HG03039 (cell line): ENCODE measurements around the gene MBD3.
"Not testable (repeated sequence)": the region's sequence is repeated elsewhere in the genome, so short reads cannot be mapped to it uniquely, and the experiment has no call there.

Experiments
- ATAC-seq: cut with Tn5 transposase; IDR thresholded peaks from one replicate; pipeline ENCODE4 v1.9.1; 2021; ENCODE audit warnings: mild to moderate bottlenecking, moderate library complexity; ENCODE audit not compliant: unreplicated experiment

Gene MBD3

DNA sequence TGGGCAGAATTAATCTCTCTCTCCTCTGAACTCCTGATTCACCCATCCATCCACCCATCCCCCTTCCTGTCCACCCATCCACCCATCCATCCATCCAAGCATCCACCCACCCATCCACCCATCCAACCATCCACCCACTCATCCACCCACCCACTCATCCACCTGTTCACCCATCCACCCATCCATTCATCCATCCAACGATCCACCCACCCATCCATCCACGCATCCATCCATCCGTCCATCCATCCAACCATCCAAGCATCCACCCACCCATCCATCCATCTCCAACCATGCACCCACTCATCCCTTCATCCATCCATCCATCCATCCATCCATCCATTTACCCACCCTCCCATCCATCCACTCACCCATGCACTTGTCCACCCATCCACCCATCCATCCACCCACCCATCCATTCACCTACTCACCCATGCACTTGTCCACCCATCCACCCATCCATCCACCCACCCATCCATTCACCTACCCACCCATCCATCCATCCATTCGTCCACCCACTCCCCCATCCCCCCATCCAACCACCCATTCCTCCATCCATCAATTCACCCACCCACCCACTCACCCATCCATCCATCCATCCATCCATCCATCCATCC, 43.2 kb downstream of the MBD3 start:
- no peak for ATAC-seq

- no peak for ATAC-seq
Observed at GRCh38 chr19:1540365-1540925, 52.2 kb downstream of the MBD3 start.

- ATAC-seq, result not testable (repeated sequence)
Observed at GRCh38 chr19:1539749-1540148, 52.9 kb downstream of the MBD3 start.

DNA sequence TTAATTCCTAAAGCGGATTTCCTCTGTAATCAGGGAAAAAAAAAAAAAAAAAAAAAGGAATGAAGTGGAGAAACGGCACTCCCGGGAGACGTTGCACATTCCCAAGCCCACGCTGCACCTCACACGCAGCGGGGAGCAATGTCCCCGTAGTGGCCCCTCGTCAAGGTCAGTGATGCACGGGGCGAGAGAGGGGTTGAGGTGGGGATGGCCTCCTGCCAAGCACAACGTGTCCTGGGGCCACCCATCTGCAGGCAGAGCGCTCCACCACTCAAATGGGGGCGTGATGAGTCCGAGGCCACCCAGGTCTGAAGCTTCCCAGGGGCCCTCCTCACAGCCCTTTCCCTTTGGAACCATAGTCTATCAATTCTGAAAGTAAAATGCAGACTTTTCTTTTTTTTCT, 53.7 kb downstream of the MBD3 start:
- no peak for ATAC-seq

DNA sequence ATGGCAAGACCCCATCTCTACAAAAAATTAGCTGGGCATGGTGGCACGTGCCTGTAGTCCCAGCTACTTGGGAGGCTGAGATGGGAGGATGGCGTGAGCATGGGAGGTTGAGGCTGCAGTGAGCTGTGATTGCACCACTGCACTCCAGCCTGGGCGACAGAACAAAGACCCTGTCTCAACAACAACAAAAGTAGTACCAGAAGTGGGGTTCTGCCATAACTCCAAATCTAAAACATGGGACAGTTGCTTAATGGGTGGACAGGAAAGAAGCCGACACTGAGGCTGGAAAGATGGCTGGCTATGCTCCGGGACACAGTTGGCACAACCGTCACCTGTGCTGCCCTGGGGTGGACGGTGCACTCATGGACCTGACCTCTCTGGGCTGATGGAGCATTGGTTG, 57.0 kb downstream of the MBD3 start:
- ATAC-seq, result not testable (repeated sequence)

GRCh38 chr19:1534972-1535371, 57.7 kb downstream of the MBD3 start:
- ATAC-seq, result no peak

- ATAC-seq, result no peak
Observed at GRCh38 chr19:1533510-1534150, 59.0 kb downstream of the MBD3 start.

- no peak for ATAC-seq
Observed at GRCh38 chr19:1532003-1532402, 60.7 kb downstream of the MBD3 start.

GRCh38 chr19:1531587-1531986, 61.1 kb downstream of the MBD3 start:
- ATAC-seq, result no peak

DNA sequence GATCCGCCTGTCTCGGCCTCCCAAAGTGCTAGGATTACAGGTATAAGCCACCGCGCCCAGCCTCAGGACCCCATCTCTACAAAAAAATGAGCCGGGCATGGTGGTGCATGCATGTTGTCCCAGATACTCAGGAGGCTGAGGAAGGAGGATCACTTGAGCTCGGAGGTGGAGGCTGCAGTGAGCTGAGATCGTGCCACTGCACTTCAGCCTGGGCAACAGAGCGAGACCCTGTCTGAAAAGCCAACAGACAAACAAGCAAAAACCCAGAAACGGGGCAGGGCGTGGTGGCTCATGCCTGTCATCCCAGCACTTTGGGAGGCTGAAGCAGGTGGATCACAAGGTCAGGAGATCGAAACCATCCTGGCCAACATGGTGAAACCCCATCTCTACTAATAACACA, 61.8 kb downstream of the MBD3 start:
- ATAC-seq, result not testable (repeated sequence)

- no peak for ATAC-seq
Observed at GRCh38 chr19:1529430-1529816, 63.2 kb downstream of the MBD3 start.

DNA sequence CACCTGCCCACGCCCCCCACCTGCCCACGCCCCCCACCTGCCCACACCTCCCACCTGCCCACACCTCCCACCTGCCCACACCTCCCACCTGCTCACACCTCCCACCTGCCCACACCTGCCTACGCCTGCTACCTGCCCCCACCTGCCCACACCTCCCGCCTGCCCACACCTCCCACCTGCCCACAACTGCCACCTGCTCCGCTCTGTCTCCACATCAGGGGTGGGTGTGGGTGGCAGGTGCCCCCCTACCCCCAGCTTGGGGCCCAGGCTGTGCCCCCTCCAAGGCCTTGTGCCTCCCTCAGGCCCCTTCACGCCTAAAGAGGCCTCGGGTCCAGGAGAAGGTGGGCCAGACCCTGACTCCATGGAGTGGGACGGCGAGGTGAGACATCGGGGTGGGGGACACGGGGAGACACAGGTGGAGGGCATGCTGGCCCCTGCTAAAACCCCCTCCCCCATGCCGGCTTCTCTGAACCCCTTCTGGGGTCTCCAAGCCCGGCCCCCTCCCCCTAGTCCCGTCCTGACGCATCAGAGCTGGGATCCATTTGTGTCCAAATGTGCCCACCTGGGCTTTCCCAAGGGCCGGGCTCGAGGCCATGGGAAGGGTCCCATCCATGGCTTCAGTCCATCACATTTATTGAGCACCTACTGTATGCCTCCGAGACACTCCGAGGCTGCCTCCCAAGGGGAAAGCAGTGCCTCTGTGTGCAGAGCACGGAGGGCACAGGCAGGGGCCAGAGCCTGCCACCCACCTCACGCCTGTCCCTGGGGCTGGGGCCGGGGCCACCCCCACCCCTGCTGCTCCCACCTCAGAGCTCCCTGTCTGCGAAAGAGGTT, 63.9 kb downstream of the MBD3 start:
- ATAC-seq, result no peak

DNA sequence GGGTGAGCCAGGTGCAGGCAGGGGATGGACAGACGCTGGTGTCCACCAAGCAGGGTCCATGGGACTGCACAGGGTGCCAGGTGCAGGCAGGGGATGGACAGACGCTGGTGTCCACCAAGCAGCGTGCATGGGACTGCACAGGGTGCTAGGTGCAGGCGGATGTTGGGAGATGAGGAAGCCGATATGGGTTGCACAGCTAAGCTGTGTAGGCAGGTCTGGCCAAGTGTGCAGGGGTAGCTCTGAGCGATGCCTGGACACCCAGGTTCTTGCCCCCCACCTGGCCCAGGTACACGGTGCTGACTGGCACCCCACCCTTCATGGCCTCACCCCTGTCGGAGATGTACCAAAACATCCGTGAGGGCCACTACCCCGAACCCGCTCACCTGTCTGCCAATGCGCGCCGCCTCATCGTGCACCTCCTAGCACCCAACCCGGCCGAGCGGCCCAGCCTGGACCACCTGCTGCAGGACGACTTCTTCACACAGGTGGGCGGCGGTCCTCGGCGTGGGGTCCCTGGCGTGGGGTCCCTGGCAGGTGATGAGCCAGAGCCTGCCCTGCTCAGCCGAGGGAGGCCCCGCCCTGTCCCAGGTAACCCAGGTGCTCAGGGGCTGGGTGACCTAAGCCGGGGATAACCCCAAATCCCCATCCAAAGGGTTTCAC, 64.9 kb downstream of the MBD3 start:
- no peak for ATAC-seq

DNA sequence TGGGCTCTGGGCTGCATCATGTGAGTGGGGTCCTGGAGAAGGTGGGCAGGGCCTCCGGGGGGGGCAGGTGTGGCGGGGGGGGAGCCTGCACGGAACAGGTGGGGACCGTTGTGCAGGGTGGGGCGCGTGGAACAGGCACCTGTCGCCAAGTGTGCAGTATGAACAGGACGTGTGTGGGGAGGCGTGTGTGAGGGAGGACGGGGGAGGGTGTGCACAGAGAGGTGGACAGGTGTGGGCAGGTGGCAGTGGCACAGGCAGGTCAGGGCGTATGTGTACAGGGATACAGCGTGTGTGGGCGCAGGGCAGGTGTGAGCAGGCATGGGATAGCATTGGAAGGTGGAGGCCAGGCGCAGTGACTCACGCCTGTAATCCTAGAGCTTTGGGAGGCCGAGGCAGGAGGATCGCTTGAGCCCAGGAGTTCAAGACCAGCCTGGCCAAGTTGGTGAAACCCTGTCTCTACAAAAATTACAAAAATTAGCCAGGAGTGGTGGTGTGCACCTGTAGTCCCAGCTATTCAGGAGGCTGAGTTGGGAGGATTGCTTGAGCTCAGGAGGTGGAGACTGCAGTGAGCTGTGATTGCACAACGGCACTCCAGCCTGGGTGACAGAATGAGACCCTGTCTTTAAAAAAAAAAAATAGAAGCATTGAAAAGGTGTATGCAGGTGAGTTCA, 65.6 kb downstream of the MBD3 start:
- ATAC-seq, result no peak

DNA sequence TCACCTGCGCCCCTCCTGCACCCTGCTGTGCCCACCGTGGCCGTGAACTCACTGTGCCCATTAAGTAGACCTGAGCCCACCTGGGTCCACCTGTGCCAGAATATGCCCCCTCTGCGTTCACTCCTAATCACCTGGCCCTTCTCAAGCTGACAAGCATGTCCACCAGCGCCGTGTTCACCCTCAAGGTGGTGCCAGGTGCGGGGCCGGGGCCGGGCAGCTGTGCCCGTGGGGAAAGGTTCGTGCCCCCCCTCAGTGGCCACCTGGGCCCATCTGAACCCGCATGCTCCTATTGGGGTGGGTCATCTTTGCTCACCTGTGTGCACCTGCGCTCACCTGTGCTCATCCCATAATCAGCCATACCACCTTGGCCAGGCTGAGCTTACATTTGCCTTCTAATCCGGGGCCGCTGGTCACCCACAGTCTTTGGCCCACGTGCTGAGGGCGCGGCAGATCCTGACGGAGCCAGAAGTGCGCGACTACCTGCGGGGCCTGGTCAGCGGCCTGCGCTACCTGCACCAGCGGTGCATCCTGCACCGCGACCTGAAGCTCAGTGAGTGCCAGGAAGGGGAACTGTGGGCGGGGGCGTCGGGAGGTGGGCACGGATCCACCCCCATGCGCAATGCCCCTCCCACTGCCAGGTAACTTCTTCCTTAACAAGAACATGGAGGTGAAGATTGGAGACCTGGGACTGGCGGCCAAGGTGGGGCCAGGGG, 66.4 kb downstream of the MBD3 start:
- ATAC-seq, result no peak

- ATAC-seq, result no peak
Observed at GRCh38 chr19:1525343-1525742, 67.3 kb downstream of the MBD3 start.

DNA sequence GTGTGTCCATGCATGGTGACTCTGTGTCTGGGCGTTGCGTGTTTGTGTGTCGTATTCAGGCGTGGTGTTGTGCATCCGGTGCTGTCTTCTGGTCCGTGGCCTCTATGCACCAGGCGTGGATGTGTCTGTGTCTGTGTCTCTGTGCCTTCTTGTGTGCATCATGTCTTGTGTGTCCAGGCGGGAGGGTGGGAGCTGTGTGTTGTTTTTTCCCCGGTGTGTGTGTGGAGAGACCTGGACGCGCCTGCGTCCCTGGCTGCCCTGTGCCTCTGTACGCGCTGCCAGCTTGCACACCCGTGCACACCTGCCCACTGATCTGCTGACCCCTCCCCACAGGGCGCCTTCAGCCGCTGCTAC, 67.7 kb downstream of the MBD3 start:
- ATAC-seq, result no peak

DNA sequence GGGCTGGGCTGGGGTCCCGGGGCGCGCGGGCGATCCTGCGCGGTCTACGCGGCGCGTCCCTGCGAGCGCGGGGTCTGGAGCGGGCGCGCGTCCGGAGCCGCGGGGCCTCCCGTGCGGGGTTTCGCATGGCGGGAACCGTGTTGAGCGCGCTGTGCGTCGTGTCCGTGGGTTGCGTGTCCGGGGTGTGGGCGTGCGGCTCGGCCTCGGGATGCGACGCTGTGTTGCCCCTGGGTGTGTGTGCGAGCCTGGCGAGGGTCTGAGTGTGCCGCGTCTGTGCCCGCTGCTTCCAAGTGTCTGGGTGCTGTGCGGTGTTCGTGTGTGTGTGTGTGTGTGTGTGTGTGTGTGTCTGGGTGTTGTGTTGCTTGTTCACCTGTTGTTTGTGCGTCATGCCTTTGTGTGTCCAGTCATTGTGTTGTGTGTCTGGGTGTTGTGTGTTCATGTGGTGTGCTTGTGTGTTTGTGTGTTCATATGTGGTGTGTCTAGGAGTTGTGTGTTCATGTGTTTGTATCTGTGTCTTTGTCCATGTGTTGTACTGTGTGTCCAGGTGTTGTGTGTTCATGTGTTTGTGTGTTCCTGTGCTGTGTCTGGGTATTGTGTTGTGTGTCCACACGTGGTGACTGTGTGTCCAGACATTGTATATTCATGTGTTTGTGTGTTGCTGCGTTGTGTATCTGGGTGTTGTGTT, 68.2 kb downstream of the MBD3 start:
- no peak for ATAC-seq
